PC-9 (cell line): ENCODE results near the gene NIPAL1. TPM values are rescaled to one million over a fixed set of nuclear protein-coding genes. Genes with fewer than 3 reads are reported as not detected.

Experiments
- BruUV-seq: library from RNA; stranded (reverse); fragments of 400-500 nt; replicated peaks from 2 replicates; lab custom pipeline; 2021; lab: Mats Ljungman, UMichigan
- CTCF ChIA-PET: fragments of 300-600 bp; sonication (Branson Sonifier 250); formaldehyde crosslinking; loops from one replicate; lab custom pipeline; 2022; ENCODE audit warnings: antibody characterized with exemption; lab: Charles Lee
- POLR2A ChIA-PET: fragments of 300-600 bp; sonication (Branson Sonifier 250); formaldehyde crosslinking; loops from one replicate; lab custom pipeline; 2022; ENCODE audit warnings: antibody characterized with exemption; ENCODE audit not compliant: unreplicated experiment; lab: Charles Lee
- DNase-seq, 2 experiments: peaks; one replicate each; pipeline versions ENCODE4 v3.0.0 to v3.0.0-alpha.2; 2015 to 2022; ENCODE audit warnings: mixed read lengths in 1 of 2
- H2AFZ ChIP-seq: fragments of 200-600 bp; sonication (generic); 2 replicates; pipeline ENCODE4 v1.8.1; 2017; ENCODE audit warnings: antibody characterized with exemption
- H3F3A ChIP-seq: fragments of 200-600 bp; sonication (generic); 2 replicates; pipeline ENCODE4 v1.8.1; 2017; ENCODE audit warnings: antibody characterized with exemption, mild to moderate bottlenecking, low read depth; ENCODE audit not compliant: insufficient read depth
- H3K27ac ChIP-seq: fragments of 200-600 bp; sonication (generic); 2 replicates; pipeline ENCODE4 v1.6.1; 2016; ENCODE audit warnings: mixed run types
- H3K27me3 ChIP-seq: fragments of 200-600 bp; sonication (generic); 2 replicates; pipeline ENCODE4 v1.6.1; 2016; ENCODE audit warnings: low read depth, mixed run types; ENCODE audit not compliant: insufficient read depth
- H3K36me3 ChIP-seq: fragments of 200-600 bp; sonication (generic); 2 replicates; pipeline ENCODE4 v1.6.1; 2016; ENCODE audit warnings: low read depth, mixed run types
- H3K4me1 ChIP-seq: fragments of 200-600 bp; sonication (generic); replicated peaks from 2 replicates; pipeline ENCODE4 v1.6.1; 2016; ENCODE audit warnings: mixed run types; ENCODE audit not compliant: insufficient read depth
- H3K4me2 ChIP-seq: fragments of 200-600 bp; sonication (generic); 2 replicates; pipeline ENCODE4 v1.6.1; 2017; ENCODE audit warnings: mixed run types
- H3K4me3 ChIP-seq: fragments of 200-600 bp; sonication (generic); 2 replicates; pipeline ENCODE4 v1.6.1; 2016; ENCODE audit warnings: mixed run types
- H3K79me2 ChIP-seq: fragments of 200-600 bp; sonication (generic); 2 replicates; pipeline ENCODE4 v1.6.1; 2017; ENCODE audit warnings: low read depth, mixed run types
- H3K9me2 ChIP-seq: fragments of 200-600 bp; sonication (generic); 2 replicates; pipeline ENCODE4 v1.8.1; 2017; ENCODE audit warnings: mild to moderate bottlenecking; ENCODE audit not compliant: insufficient read depth
- H3K9me3 ChIP-seq: fragments of 200-600 bp; sonication (generic); 2 replicates; pipeline ENCODE4 v1.8.1; 2016; ENCODE audit warnings: low read depth; ENCODE audit not compliant: insufficient read depth
- H4K20me1 ChIP-seq: fragments of 200-600 bp; sonication (generic); 2 replicates; pipeline ENCODE4 v1.8.1; 2017; ENCODE audit not compliant: insufficient read depth
- EZH2 ChIP-seq: fragments of 200-600 bp; sonication (generic); IDR thresholded peaks from 2 replicates; pipeline ENCODE4 v1.8.0; 2017; ENCODE audit warnings: antibody characterized with exemption, low read depth
- intact Hi-C: fragments of 100-400 bp; cut with micrococcal nuclease; formaldehyde crosslinking; loops from one replicate; pipeline ENCODE4 v1.10.0; 2022; ENCODE audit not compliant: unreplicated experiment
- total RNA-seq: library from RNA; stranded (reverse); gene quantifications from 2 replicates; pipeline ENCODE4 v1.2.3, GENCODE V29; 2021
- TF ChIP-seq, protein P1 (sequence below): fragments of 200-600 bp; sonication (generic); conservative IDR thresholded peaks from 2 replicates; pipeline ENCODE4 v1.6.1; 2017; ENCODE audit warnings: mixed run types, antibody characterized with exemption, mild to moderate bottlenecking, moderate library complexity

NIPAL1 gene
- total RNA-seq, 1 experiment from 2014 or later = 8.2 TPM

DNA sequence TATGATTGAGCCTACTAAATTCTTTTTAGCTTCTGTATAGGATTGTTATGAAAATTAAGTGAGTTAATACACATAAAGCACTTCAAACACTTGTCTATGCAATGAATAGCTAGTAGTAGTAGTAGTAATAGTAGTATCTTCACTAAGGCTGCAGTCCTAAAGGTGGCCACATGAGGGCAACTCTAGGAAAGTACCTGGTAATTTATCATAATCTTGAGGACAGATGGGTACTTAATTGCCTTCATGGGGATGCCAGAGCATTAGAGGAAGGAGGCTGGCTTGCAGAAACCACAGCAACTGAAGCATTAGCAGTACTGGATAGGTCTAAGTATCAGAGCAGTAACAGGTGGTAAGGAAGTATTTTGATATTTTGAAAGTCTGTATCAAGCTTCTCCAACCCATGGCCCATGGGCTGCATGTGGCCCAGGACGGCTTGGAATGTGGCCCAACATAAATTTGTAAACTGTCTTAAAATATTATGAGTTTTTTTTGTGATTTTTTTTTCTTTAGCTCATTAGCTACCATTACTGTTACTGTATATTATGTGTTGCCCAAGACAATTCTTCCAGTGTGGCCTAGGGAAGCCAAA is 17.3 kb downstream of the NIPAL1 start:
- CTCF ChIA-PET = interaction anchor here (0.6 to 1.0 kb wide), 3 partner anchors 12 to 769 kb away, joined by 3 to 4 read pairs (median 3); no protein-coding TSS in a partner anchor
- Histone ChIP-seq H3K36me3 (peaks cover 41% of the 10 kb centered on the region), H3F3A (no peaks in the 10 kb centered on the region; the same call in none of the 2 replicates), H3K79me2 (no peaks in the 10 kb centered on the region), H4K20me1 (no peaks in the 10 kb centered on the region), H3K9me3 (no peaks in the 10 kb centered on the region), H2AFZ (no peak overlapping the region), H3K4me1 (peaks cover 20% of the 10 kb centered on the region), H3K4me3 (no peak overlapping the region), H3K27ac (no peak overlapping the region), H3K27me3 (no peaks in the 10 kb centered on the region), H3K4me2 (no peak overlapping the region), H3K9me2 (no peaks in the 10 kb centered on the region)
- intact Hi-C loops = no loop called here
- DNase-seq = no peak
- no peak for TF ChIP-seq EZH2
- TF ChIP-seq, protein P1, sequence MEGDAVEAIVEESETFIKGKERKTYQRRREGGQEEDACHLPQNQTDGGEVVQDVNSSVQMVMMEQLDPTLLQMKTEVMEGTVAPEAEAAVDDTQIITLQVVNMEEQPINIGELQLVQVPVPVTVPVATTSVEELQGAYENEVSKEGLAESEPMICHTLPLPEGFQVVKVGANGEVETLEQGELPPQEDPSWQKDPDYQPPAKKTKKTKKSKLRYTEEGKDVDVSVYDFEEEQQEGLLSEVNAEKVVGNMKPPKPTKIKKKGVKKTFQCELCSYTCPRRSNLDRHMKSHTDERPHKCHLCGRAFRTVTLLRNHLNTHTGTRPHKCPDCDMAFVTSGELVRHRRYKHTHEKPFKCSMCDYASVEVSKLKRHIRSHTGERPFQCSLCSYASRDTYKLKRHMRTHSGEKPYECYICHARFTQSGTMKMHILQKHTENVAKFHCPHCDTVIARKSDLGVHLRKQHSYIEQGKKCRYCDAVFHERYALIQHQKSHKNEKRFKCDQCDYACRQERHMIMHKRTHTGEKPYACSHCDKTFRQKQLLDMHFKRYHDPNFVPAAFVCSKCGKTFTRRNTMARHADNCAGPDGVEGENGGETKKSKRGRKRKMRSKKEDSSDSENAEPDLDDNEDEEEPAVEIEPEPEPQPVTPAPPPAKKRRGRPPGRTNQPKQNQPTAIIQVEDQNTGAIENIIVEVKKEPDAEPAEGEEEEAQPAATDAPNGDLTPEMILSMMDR = peak; percentile 76
- POLR2A ChIA-PET = interaction anchor here (0.6 kb wide), 1 partner anchor 37 kb away, joined by 9 read pairs; no protein-coding TSS in a partner anchor
- BruUV-seq = no TSS peak

- Histone ChIP-seq H3K9me2 (no peaks in the 10 kb centered on the region), H3F3A (no peaks in the 10 kb centered on the region; the same call in none of the 2 replicates), H4K20me1 (no peaks in the 10 kb centered on the region), H3K27ac (no peak overlapping the region), H3K9me3 (no peaks in the 10 kb centered on the region), H3K27me3 (no peaks in the 10 kb centered on the region), H3K4me2 (no peak overlapping the region), H3K4me1 (peaks cover 20% of the 10 kb centered on the region), H3K4me3 (no peak overlapping the region), H3K36me3 (peaks cover 40% of the 10 kb centered on the region), H2AFZ (no peak overlapping the region), H3K79me2 (no peaks in the 10 kb centered on the region)
- no peak for TF ChIP-seq EZH2
- TF ChIP-seq, protein P1 = no peak
- no peak for DNase-seq
- CTCF ChIA-PET = no interaction called here
- POLR2A ChIA-PET = no interaction called here
- BruUV-seq = no TSS peak
- intact Hi-C loops = no loop called here
These were observed 19.4 kb downstream of the NIPAL1 start for GRCh38 chr4:48035952-48036351.

DNA sequence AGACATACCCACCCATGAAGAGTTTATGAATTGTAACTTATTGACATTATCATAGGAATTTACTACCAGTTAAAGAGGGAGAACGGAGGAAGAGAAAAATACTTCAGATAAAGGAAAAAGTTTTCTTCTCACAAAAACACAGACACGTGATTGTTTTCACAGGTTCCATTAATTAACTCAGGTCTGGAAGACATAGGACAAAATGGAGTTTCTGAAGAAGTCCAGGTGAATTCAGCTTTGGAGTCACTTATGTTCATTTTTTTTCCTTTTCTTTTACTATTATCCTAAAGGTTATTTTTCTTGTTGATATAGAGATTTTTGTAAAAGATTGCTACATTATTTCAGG is 20.5 kb downstream of the NIPAL1 start:
- Histone ChIP-seq H3K4me3 (no peak overlapping the region), H3K4me1 (peaks cover 17% of the 10 kb centered on the region), H4K20me1 (no peaks in the 10 kb centered on the region), H3K79me2 (no peaks in the 10 kb centered on the region), H3K9me2 (no peaks in the 10 kb centered on the region), H3K36me3 (peaks cover 40% of the 10 kb centered on the region), H2AFZ (no peak overlapping the region), H3K27ac (no peak overlapping the region), H3F3A (no peaks in the 10 kb centered on the region; the same call in 1 of the 2 replicates), H3K4me2 (no peak overlapping the region), H3K9me3 (no peaks in the 10 kb centered on the region), H3K27me3 (no peaks in the 10 kb centered on the region)
- no TSS peak for BruUV-seq
- no peak for DNase-seq
- TF ChIP-seq, protein P1 = no peak
- TF ChIP-seq EZH2 = no peak
- CTCF ChIA-PET = no interaction called here
- POLR2A ChIA-PET = no interaction called here
- intact Hi-C loops = no loop called here
